HG02759 (cell line): ENCODE results near the gene APOBEC3G.
"Not testable (repeated sequence)": the region's sequence is repeated elsewhere in the genome, so short reads cannot be mapped to it uniquely, and the experiment has no call there.

Experiments
- ATAC-seq: cut with Tn5 transposase; IDR thresholded peaks from one replicate; pipeline ENCODE4 v1.9.1; 2021; ENCODE audit warnings: mild to moderate bottlenecking, moderate library complexity; ENCODE audit not compliant: unreplicated experiment

The APOBEC3G gene

GRCh38 chr22:39066442-39067276 is 10.4 kb upstream of the APOBEC3G start:
- ATAC-seq, result not testable (repeated sequence)

- no peak for ATAC-seq
Measured at GRCh38 chr22:39068033-39068785, 8.9 kb upstream of the APOBEC3G start.

GRCh38 chr22:39070186-39070585 is 6.9 kb upstream of the APOBEC3G start:
- no peak for ATAC-seq

- peak; percentile 27 for ATAC-seq
Measured at GRCh38 chr22:39072581-39072981, 4.5 kb upstream of the APOBEC3G start.

DNA sequence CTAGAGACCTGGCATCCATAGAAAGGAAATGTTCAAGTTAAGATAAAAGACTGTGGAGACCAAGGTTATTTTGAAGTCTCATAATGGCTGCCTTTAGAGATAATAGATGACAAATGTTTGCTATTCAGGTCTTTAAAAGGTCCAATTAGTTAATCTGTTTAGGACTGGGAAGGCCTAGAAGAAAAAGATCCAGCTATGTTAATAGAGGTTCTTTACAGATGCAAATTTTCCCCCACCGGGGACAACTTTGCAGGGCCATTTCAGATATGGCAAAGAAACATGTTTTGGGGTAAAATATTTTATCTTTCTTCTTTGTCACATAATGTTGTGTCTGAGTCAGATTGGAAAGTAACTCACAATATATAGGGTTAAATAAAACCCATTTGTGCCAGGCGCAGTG is 3.1 kb upstream of the APOBEC3G start:
- ATAC-seq, result no peak

DNA sequence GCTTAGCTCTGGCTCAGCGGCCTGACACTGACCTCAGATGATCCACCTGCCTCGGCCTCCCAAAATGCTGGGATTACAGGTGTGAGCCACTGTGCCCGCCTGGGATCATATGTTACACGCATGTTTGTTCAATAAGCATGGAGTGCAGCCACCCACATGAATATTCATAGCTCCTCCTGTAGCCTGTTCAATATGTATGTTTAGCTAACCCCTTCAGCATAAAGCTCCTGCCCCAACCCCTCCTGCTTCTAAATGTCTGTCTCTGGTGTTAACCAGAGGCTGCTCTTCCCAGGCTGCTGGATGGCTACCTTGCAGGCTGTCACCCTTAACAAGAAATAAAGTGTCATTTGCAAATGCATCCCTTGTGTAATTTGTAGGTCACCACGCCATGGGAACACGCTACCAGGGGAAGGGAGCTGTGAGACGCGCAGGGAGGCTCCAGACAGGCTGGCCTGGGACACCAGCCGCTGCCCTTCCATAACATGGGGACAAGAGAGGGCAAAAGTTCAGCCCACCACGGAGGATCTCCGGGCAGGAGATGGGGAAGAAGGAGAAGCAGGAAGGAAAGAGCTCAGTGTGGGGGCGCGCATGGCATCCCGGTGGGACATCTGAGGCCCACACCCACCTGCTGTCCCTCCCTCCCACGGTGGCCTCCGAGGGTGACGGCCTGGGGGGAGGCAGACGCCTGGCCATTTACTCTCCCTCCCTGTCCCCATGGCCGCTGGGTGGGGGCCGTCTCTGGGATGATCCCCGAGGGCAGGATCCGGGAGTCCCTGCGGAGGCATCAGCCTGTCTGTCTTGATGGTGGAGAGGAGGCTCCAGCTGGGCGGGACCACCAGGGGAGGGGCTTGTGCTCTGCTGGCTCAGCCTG is 685 bp upstream of the APOBEC3G start:
- ATAC-seq, result not testable (repeated sequence)

GRCh38 chr22:39077912-39078311 is 837 bp downstream of the APOBEC3G start:
- not testable (repeated sequence) for ATAC-seq

DNA sequence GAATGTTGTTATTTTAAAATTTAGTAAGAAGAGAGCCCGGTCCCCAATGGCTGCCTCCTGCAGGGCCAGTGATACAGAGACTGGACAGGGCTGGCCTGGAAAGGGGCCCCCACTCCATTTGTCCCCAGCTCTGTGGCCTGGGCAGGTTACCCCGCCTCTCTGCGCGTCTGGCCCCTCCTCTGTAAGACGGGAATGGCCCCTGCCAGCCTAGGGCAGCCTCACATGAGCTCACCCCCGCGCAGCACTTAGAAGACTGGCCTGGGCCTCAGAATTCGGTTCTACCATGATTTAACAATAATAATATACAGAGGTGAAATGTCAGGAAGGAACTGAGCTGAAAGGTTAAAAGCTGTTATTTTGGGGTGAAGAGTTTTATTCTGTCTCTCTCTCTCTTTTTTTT is 1.3 kb downstream of the APOBEC3G start:
- no peak for ATAC-seq

DNA sequence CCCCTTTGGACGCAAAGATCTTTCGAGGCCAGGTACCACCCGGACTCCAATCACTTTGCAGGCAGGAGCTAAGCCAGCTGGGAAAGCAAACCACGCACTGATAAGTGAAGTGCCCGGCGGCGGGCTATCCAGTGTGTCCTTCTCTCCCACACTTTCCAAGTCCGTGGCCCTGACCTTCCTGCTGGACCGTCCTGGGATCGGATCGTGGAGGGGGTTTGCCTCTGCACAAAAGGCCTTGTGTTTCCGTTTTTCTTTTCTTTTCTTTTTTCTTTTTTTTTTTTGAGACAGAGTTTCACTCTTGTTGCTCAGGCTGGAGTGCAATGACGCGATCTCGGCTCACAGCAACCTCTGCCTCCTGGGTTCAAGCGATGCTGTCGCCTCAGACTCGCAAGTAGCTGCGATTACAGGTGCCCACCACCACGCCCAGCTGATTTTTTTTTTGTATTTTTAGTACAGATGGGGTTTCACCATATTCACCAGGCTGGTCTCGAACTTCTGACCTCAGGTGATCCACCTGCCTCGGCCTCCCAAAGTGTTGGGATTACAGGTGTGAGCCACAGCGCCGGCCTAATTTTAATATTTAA is 2.1 kb downstream of the APOBEC3G start:
- ATAC-seq, result not testable (repeated sequence)

- ATAC-seq, result no peak
Measured at GRCh38 chr22:39080052-39080762, 3.1 kb downstream of the APOBEC3G start.

DNA sequence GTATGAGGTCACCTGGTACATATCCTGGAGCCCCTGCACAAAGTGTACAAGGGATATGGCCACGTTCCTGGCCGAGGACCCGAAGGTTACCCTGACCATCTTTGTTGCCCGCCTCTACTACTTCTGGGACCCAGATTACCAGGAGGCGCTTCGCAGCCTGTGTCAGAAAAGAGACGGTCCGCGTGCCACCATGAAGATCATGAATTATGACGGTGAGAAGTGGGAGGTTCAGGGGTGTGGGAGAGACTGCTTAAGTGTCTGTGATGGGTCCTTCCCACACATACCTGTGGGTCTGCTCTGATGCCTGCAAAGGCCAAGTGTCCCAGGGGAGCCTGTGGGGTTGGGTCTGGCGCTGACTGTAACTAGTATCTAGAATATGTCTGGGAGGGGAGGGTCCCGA is 3.9 kb downstream of the APOBEC3G start:
- no peak for ATAC-seq

GRCh38 chr22:39081598-39081997 is 4.5 kb downstream of the APOBEC3G start:
- no peak for ATAC-seq

GRCh38 chr22:39083212-39084165 is 6.4 kb downstream of the APOBEC3G start:
- ATAC-seq, result no peak

DNA sequence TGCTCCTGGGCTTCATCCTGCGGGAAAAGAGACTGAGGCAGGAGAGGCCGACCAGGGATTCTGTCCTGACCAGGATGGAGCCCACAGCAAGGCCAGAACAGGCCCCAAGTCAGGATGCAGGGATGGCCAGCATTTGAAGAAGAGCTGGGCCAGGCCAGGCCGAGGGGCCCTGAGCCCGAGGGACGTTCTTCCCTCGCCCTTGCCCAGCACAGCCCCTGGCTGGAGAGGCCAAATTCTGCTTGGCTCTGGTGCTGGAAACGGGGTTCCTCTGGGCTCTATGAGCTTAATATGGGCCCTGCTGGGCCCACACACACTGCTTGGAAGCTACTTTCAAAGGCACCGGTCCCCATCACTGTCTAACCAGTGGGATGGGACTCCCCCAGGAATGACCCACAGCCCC is 7.6 kb downstream of the APOBEC3G start:
- ATAC-seq, result no peak

DNA sequence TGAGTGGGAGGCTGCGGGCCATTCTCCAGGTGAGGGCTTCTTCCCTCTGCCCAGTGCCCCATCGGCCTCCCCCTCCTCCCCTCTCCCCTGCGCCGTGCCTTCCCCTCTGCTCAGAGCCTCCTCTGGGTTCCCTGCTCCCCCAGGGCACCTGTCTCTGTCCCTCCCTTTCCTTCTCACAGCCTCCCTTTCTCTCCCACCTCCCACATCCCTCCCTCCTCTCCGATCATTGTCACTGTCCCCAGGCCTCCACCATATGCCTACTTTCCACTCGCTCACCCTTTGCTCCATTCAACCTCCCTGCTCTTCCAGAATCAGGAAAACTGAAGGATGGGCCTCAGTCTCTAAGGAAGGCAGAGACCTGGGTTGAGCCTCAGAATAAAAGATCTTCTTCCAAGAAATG is 10.0 kb downstream of the APOBEC3G start:
- no peak for ATAC-seq

DNA sequence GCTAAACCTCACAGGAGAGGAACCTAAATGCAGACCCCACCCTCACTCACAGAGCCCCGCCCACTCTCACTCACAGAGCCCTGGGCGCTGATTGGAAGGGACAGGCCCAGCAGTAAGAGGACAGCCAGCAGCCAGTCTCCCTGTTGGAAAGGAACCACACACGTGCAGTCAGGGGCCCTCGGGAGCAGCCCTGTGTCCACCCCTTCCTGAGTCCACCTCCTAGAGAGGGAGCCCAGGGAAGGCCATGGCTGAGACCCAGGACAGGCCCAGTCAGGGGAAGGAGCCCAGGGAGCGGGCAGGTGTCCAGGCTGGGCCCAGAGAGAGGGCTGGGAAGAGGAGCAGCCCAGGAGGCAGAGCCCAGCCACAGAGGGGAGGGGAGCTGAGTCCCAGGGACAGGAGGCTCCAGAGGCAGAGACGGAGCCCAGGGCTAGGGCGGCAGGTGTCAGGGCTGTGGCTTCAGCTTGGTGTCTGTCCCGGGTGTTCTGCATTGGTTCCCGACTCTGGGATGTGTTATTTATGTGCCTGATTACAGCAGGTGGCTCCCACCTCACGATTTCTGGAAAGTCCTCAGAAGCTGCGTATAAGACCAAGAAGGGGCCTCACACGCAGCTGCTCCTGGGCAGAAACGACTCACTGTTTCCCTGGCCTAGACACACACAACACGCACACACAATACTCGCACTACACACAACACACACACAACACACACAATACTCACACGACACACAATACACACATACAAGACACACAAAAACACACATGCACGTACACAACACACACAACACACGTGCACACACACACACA is 11.0 kb downstream of the APOBEC3G start:
- ATAC-seq, result no peak

- no peak for ATAC-seq
Measured at GRCh38 chr22:39088685-39089032, 11.6 kb downstream of the APOBEC3G start.

DNA sequence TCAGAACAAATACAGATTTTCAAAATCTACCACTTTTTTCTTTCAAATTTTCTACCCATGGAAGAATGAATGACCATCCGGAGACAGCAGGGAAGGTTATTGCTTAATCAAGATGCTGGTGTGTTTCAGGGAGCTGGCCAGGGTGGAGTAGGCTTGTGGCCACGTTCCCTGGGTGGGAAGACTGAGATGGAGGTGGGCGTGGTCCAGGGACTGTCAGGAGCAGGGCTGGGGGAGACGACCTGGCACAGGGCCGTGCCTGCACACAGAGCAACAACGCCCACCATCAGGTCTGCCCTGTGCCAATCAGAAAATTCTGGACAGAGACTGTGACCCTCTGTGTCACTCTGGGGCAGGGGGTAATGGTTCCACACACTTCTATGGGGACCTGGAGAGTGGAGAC is 12.9 kb downstream of the APOBEC3G start:
- no peak for ATAC-seq
